H9 (cell line): ENCODE measurements around the gene NID1. TPM values are rescaled to one million over a fixed set of nuclear protein-coding genes. Genes with fewer than 3 reads are reported as not detected.

ENCODE experiments used
- DNase-seq: peaks from one replicate; pipeline ENCODE4 v3.0.0-alpha.2; 2017
- H2AFZ ChIP-seq: one replicate; pipeline ENCODE4 v1.6.1; 2013; ENCODE audit warnings: mild to moderate bottlenecking, low read length, control low read depth, moderate library complexity
- H2AK5ac ChIP-seq: 2 replicates; pipeline ENCODE4 v1.6.1; 2013; ENCODE audit warnings: low read length, control low read depth, mixed read lengths; ENCODE audit not compliant: insufficient read length
- H2BK120ac ChIP-seq: one replicate; pipeline ENCODE4 v1.6.1; 2013; ENCODE audit warnings: low read depth, mild to moderate bottlenecking, low read length, control low read depth, inconsistent platforms; ENCODE audit not compliant: poor library complexity, severe bottlenecking
- H2BK12ac ChIP-seq: 2 replicates; pipeline ENCODE4 v1.6.1; 2013; ENCODE audit warnings: low read length, control low read depth, mixed read lengths, low read depth; ENCODE audit not compliant: insufficient read length
- H2BK15ac ChIP-seq: 2 replicates; pipeline ENCODE4 v1.6.1; 2013; ENCODE audit warnings: low read depth, low read length, control low read depth
- H2BK20ac ChIP-seq: one replicate; pipeline ENCODE4 v1.6.1; 2013; ENCODE audit warnings: low read depth, mild to moderate bottlenecking, low read length, control low read depth, inconsistent platforms; ENCODE audit not compliant: poor library complexity, severe bottlenecking
- H2BK5ac ChIP-seq: 2 replicates; pipeline ENCODE4 v1.6.1; 2013; ENCODE audit warnings: low read length, control low read depth, mixed read lengths; ENCODE audit not compliant: insufficient read length
- H3K14ac ChIP-seq: 2 replicates; pipeline ENCODE4 v1.6.1; 2013; ENCODE audit warnings: low read length, control low read depth; ENCODE audit not compliant: insufficient read depth
- H3K18ac ChIP-seq: 2 replicates; pipeline ENCODE4 v1.6.1; 2013; ENCODE audit warnings: low read depth, mild to moderate bottlenecking, mixed read lengths, low read length, control low read depth; ENCODE audit not compliant: insufficient read length
- H3K23ac ChIP-seq: 2 replicates; pipeline ENCODE4 v1.6.1; 2013; ENCODE audit warnings: low read length, control low read depth, mixed read lengths, low read depth; ENCODE audit not compliant: insufficient read length
- H3K23me2 ChIP-seq: 2 replicates; pipeline ENCODE4 v1.6.1; 2013; ENCODE audit warnings: low read depth, mild to moderate bottlenecking, mixed read lengths, low read length, control low read depth; ENCODE audit not compliant: insufficient read length, poor library complexity, severe bottlenecking
- H3K27ac ChIP-seq: 2 replicates; pipeline ENCODE4 v1.5.1; 2013; ENCODE audit warnings: low read length, control low read depth, mixed read lengths, low read depth; ENCODE audit not compliant: insufficient read length
- H3K27me3 ChIP-seq: 2 replicates; pipeline ENCODE4 v1.6.1; 2013; ENCODE audit warnings: low read length, control low read depth, inconsistent platforms; ENCODE audit not compliant: insufficient read depth
- H3K4ac ChIP-seq: 2 replicates; pipeline ENCODE4 v1.6.1; 2013; ENCODE audit warnings: low read depth, mild to moderate bottlenecking, control low read depth, inconsistent platforms, low read length, moderate library complexity
- H3K4me1 ChIP-seq: 2 replicates; pipeline ENCODE4 v1.6.1; 2013; ENCODE audit warnings: low read length, control low read depth, inconsistent platforms; ENCODE audit not compliant: insufficient read depth
- H3K4me2 ChIP-seq: 2 replicates; pipeline ENCODE4 v1.6.1; 2013; ENCODE audit warnings: low read length, control low read depth, mixed read lengths; ENCODE audit not compliant: insufficient read length, insufficient read depth
- H3K56ac ChIP-seq: 2 replicates; pipeline ENCODE4 v1.6.1; 2013; ENCODE audit warnings: low read depth, mild to moderate bottlenecking, mixed read lengths, low read length, control low read depth; ENCODE audit not compliant: insufficient read length
- H3K79me1 ChIP-seq: 2 replicates; pipeline ENCODE4 v1.6.1; 2013; ENCODE audit warnings: low read depth, mild to moderate bottlenecking, moderate library complexity, low read length, control low read depth, inconsistent platforms; ENCODE audit not compliant: insufficient read depth, poor library complexity, severe bottlenecking
- H3K79me2 ChIP-seq: 2 replicates; pipeline ENCODE4 v1.6.1; 2013; ENCODE audit warnings: low read length, control low read depth, inconsistent platforms; ENCODE audit not compliant: insufficient read depth
- H3K9ac ChIP-seq: 2 replicates; pipeline ENCODE4 v1.6.1; 2013; ENCODE audit warnings: low read length, control low read depth, mixed read lengths; ENCODE audit not compliant: insufficient read length; ENCODE audit errors: extremely low read depth
- H3K9me3 ChIP-seq: one replicate; pipeline ENCODE4 v1.6.1; 2013; ENCODE audit warnings: low read depth, low read length, inconsistent platforms; ENCODE audit not compliant: control insufficient read depth
- H3T11ph ChIP-seq: one replicate; pipeline ENCODE4 v1.6.1; 2013; ENCODE audit warnings: mild to moderate bottlenecking, low read length, control low read depth, inconsistent platforms
- H4K20me1 ChIP-seq: one replicate; pipeline ENCODE4 v1.6.1; 2013; ENCODE audit not compliant: control insufficient read depth, insufficient read length, insufficient read depth
- H4K5ac ChIP-seq: 2 replicates; pipeline ENCODE4 v1.6.1; 2013; ENCODE audit warnings: low read depth, mild to moderate bottlenecking, mixed read lengths, low read length, control low read depth; ENCODE audit not compliant: insufficient read length
- H4K8ac ChIP-seq: replicated peaks from 2 replicates; pipeline ENCODE4 v1.6.1; 2013; ENCODE audit warnings: low read length, control low read depth, mixed read lengths, low read depth; ENCODE audit not compliant: insufficient read length
- H4K91ac ChIP-seq: 2 replicates; pipeline ENCODE4 v1.6.1; 2013; ENCODE audit warnings: low read depth, mild to moderate bottlenecking, moderate library complexity, mixed read lengths, low read length, control low read depth; ENCODE audit not compliant: insufficient read length
- H3K27ac Mint-ChIP-seq, 3 experiments: 2 replicates in 2 of 3; 3 replicates in 1 of 3; pipeline ENCODE4 v1.8.0; 2020 to 2021; ENCODE audit warnings: mixed read lengths in 3 of 3, mild to moderate bottlenecking in 1 of 3, moderate library complexity in 1 of 3
- H3K27me3 Mint-ChIP-seq: 2 replicates; pipeline ENCODE4 v1.8.0; 2021; ENCODE audit warnings: low read depth, mild to moderate bottlenecking, moderate library complexity, mixed read lengths
- H3K36me3 Mint-ChIP-seq, 3 experiments: 2 replicates in 2 of 3; 3 replicates in 1 of 3; pipeline ENCODE4 v1.8.0; 2020 to 2021; ENCODE audit warnings: low read depth in 3 of 3, mixed read lengths in 3 of 3; ENCODE audit not compliant: insufficient read depth in 1 of 3
- H3K4me1 Mint-ChIP-seq, 2 experiments: 2 replicates each; pipeline ENCODE4 v1.8.0; 2020; ENCODE audit warnings: mixed read lengths in 2 of 2
- H3K4me3 Mint-ChIP-seq, 2 experiments: 2 replicates in 1 of 2; 3 replicates in 1 of 2; pipeline ENCODE4 v1.8.0; 2020 to 2021; ENCODE audit warnings: mild to moderate bottlenecking in 2 of 2, mixed read lengths in 2 of 2, moderate library complexity in 1 of 2
- H3K9me3 Mint-ChIP-seq, 2 experiments: 2 replicates in 1 of 2; 3 replicates in 1 of 2; pipeline ENCODE4 v1.8.0; 2020; ENCODE audit warnings: mild to moderate bottlenecking in 2 of 2, mixed read lengths in 2 of 2, moderate library complexity in 1 of 2
- WGBS: extraction: QIAGEN DNeasy Blood & Tissue Kit; methylation state at CpG from one replicate; pipeline ENCODE4 v1.1.7; 2013; ENCODE audit warnings: missing lambda C conversion rate, low lambda C conversion rate, mixed read lengths; ENCODE audit not compliant: insufficient read length; ENCODE audit errors: extremely low coverage; 5-methylcytosine and 5-hydroxymethylcytosine counted together
- total RNA-seq: library from RNA; stranded (reverse); gene quantifications from 2 replicates; pipeline ENCODE4 v1.2.1, GENCODE V29; 2021
- TF ChIP-seq, protein P1 (sequence below): fragments of 200-600 bp; sonication (generic); conservative IDR thresholded peaks from 3 replicates; pipeline ENCODE4 v1.8.0; 2021; ENCODE audit warnings: antibody characterized with exemption, mild to moderate bottlenecking

The NID1 gene
- total RNA-seq, 1 experiment from 2014 or later, result 28.5 TPM

DNA sequence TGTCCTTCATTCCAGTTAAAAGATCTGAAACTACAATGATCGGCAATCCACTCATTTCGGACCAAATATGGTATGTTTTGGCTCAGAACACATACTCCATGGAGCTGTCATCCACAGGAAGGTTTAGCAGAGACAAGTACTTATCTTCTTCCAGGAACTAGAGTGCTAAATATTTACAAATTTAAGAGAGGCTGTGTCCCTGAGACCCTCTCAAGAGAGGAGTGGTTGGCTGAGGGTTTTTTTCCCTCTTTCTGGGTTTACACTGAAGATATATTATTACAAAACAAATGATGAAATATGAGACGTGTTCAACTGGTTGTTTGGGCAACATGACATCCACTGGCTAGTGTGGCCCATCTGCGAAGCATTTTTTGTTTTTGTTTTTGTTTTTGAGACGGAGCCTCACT, 25.9 kb upstream of the NID1 start:
- no peaks in the 10 kb centered on the region for H3K4me1 ChIP-seq
- Mint-ChIP-seq H3K36me3 (no peaks in the 10 kb centered on the region), H3K9me3 (peaks cover 2 to 8% of the 10 kb centered on the region in 2 experiments), H3K4me1 (0 out of 4 replicates have a peak, but pooled peaks cover 0 to 2% of the 10 kb centered on the region in 2 experiments), H3K27ac (no peak overlapping the region), H3K4me3 (no peak overlapping the region), H3K27me3 (peaks cover 2% of the 10 kb centered on the region)
- H3K4me2 ChIP-seq, result no peak overlapping the region
- H3K79me2 ChIP-seq, result no peaks in the 10 kb centered on the region
- H3K18ac ChIP-seq, result no peak overlapping the region
- H4K8ac ChIP-seq, result no peak overlapping the region
- no peaks in the 10 kb centered on the region for H3K23me2 ChIP-seq
- whole genome bisulfite sequencing, result no CpG with 5 or more reads among the region's 5 CpGs
- no peak overlapping the region for H3K4ac ChIP-seq
- no peak overlapping the region for H2AK5ac ChIP-seq
- no peak overlapping the region for H3K23ac ChIP-seq
- H2BK120ac ChIP-seq, result no peak overlapping the region
- H3K14ac ChIP-seq, result no peak overlapping the region
- no peak overlapping the region for H2AFZ ChIP-seq
- no peak overlapping the region for H4K5ac ChIP-seq
- no peaks in the 10 kb centered on the region for H3K9me3 ChIP-seq
- no peak overlapping the region for H4K91ac ChIP-seq
- no peak overlapping the region for H2BK15ac ChIP-seq
- H3K27ac ChIP-seq, result no peak overlapping the region
- no peak overlapping the region for H2BK12ac ChIP-seq
- no peaks in the 10 kb centered on the region for H4K20me1 ChIP-seq
- no peak overlapping the region for H3T11ph ChIP-seq
- H2BK20ac ChIP-seq, result no peak overlapping the region
- TF ChIP-seq, protein P1, sequence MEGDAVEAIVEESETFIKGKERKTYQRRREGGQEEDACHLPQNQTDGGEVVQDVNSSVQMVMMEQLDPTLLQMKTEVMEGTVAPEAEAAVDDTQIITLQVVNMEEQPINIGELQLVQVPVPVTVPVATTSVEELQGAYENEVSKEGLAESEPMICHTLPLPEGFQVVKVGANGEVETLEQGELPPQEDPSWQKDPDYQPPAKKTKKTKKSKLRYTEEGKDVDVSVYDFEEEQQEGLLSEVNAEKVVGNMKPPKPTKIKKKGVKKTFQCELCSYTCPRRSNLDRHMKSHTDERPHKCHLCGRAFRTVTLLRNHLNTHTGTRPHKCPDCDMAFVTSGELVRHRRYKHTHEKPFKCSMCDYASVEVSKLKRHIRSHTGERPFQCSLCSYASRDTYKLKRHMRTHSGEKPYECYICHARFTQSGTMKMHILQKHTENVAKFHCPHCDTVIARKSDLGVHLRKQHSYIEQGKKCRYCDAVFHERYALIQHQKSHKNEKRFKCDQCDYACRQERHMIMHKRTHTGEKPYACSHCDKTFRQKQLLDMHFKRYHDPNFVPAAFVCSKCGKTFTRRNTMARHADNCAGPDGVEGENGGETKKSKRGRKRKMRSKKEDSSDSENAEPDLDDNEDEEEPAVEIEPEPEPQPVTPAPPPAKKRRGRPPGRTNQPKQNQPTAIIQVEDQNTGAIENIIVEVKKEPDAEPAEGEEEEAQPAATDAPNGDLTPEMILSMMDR, result no peak
- H2BK5ac ChIP-seq, result no peak overlapping the region
- no peak overlapping the region for H3K56ac ChIP-seq
- DNase-seq, result no peak
- no peak overlapping the region for H3K9ac ChIP-seq
- no peaks in the 10 kb centered on the region for H3K27me3 ChIP-seq
- H3K79me1 ChIP-seq, result no peaks in the 10 kb centered on the region
